Large intestine (tissue), 3 donors: ENCODE measurements around the gene ZBTB1. TPM values are rescaled to one million over a fixed set of nuclear protein-coding genes. Genes with fewer than 3 reads are reported as not detected.
"Not testable (repeated sequence)": the region's sequence is repeated elsewhere in the genome, so short reads cannot be mapped to it uniquely, and the experiment has no call there.

Source experiments
- DNase-seq, 2 donors: peaks; one replicate each; pipeline versions ENCODE4 v3.0.0 to v3.0.0-alpha.2; 2013
- H3K27ac ChIP-seq: one replicate; pipeline ENCODE4 v1.5.1; 2013; ENCODE audit warnings: low read length
- H3K27me3 ChIP-seq: 2 replicates; pipeline ENCODE4 v1.6.1; 2013; ENCODE audit warnings: low read length; ENCODE audit not compliant: control insufficient read depth, insufficient read depth
- H3K36me3 ChIP-seq: 2 replicates; pipeline ENCODE4 v1.6.1; 2013; ENCODE audit warnings: low read length; ENCODE audit not compliant: control insufficient read depth, insufficient read depth
- H3K4me1 ChIP-seq: one replicate; pipeline ENCODE4 v1.6.1; 2013; ENCODE audit warnings: low read length; ENCODE audit not compliant: control insufficient read depth, insufficient read depth
- H3K4me3 ChIP-seq: one replicate; pipeline ENCODE4 v1.5.1; 2013; ENCODE audit warnings: low read length
- H3K9me3 ChIP-seq: one replicate; pipeline ENCODE4 v1.6.1; 2013; ENCODE audit warnings: mild to moderate bottlenecking, low read depth, low read length, moderate library complexity; ENCODE audit not compliant: control insufficient read depth
- WGBS: methylation state at CpG from one replicate; pipeline ENCODE4 v1.1.5; 2013; ENCODE audit warnings: low lambda C conversion rate; ENCODE audit not compliant: insufficient coverage; 5-methylcytosine and 5-hydroxymethylcytosine counted together
- polyA plus RNA-seq: library from polyadenylated mRNA; unstranded; fragments of 120-200 nt; gene quantifications from one replicate; pipeline ENCODE4 v1.2.1, GENCODE V29; 2013

Gene ZBTB1
- polyA plus RNA-seq, 1 donor = 43.4 TPM

- H3K4me1 ChIP-seq = no peaks in the 10 kb centered on the region
- no peak overlapping the region for H3K27ac ChIP-seq
- no peak for DNase-seq
- H3K36me3 ChIP-seq = no peaks in the 10 kb centered on the region
- H3K4me3 ChIP-seq = no peak overlapping the region
- H3K27me3 ChIP-seq = no peaks in the 10 kb centered on the region
- H3K9me3 ChIP-seq = no peaks in the 10 kb centered on the region
- WGBS = no CpG with 5 or more reads among the region's 5 CpGs
These were observed 62.1 kb downstream of the ZBTB1 start for GRCh38 chr14:64566651-64567122.

- Histone ChIP-seq H3K36me3 (no peaks in the 10 kb centered on the region), H3K4me1 (no peaks in the 10 kb centered on the region), H3K9me3 (no peaks in the 10 kb centered on the region), H3K4me3 (no peak overlapping the region), H3K27ac (no peak overlapping the region), H3K27me3 (no peaks in the 10 kb centered on the region)
- no peak for DNase-seq
- WGBS = no CpG with 5 or more reads among the region's 3 CpGs
These were observed 64.6 kb downstream of the ZBTB1 start for GRCh38 chr14:64569138-64569631.

- H3K36me3 ChIP-seq, H3K4me3 ChIP-seq, H3K4me1 ChIP-seq, H3K27me3 ChIP-seq, H3K9me3 ChIP-seq, H3K27ac ChIP-seq, DNase-seq: not testable (repeated sequence)
- 87% methylated on average over 1 of the region's 7 CpGs for WGBS
These were observed 65.1 kb downstream of the ZBTB1 start for GRCh38 chr14:64569646-64570045.

GRCh38 chr14:64572386-64573104 lies 68.0 kb downstream of the ZBTB1 start:
- H3K27me3 ChIP-seq = no peaks in the 10 kb centered on the region
- no peaks in the 10 kb centered on the region for H3K36me3 ChIP-seq
- no peaks in the 10 kb centered on the region for H3K4me1 ChIP-seq
- no peak for DNase-seq
- H3K27ac ChIP-seq = no peak overlapping the region
- H3K9me3 ChIP-seq = no peaks in the 10 kb centered on the region
- no peak overlapping the region for H3K4me3 ChIP-seq

- H3K27ac ChIP-seq = no peak overlapping the region
- no CpG with 5 or more reads among the region's 3 CpGs for WGBS
- H3K9me3 ChIP-seq = no peaks in the 10 kb centered on the region
- DNase-seq = no peak
- H3K4me1 ChIP-seq = no peaks in the 10 kb centered on the region
- no peak overlapping the region for H3K4me3 ChIP-seq
- H3K36me3 ChIP-seq = no peaks in the 10 kb centered on the region
- H3K27me3 ChIP-seq = no peaks in the 10 kb centered on the region
These were observed 68.5 kb downstream of the ZBTB1 start for GRCh38 chr14:64573109-64573508.

Other genes starting within 250 kb of the ZBTB1 start
- 0.66 TPM for gene ESR2, start 210.4 kb upstream of the ZBTB1 start, polyA plus RNA-seq
- 61.9 TPM for gene MTHFD1, start 116.4 kb upstream of the ZBTB1 start, polyA plus RNA-seq
- gene AKAP5, start 39.3 kb upstream of the ZBTB1 start, polyA plus RNA-seq = 3.4 TPM
- 11.0 TPM for gene ZBTB25, start 932 bp upstream of the ZBTB1 start, polyA plus RNA-seq
- gene HSPA2, start 36.0 kb downstream of the ZBTB1 start, polyA plus RNA-seq = 27.3 TPM
- 2.6 TPM for gene PPP1R36, start 45.2 kb downstream of the ZBTB1 start, polyA plus RNA-seq
- 56.1 TPM for gene PLEKHG3, start 199.7 kb downstream of the ZBTB1 start, polyA plus RNA-seq